Frontal cortex (tissue), 4 donors: ENCODE results near the gene DLGAP3. TPM values are rescaled to one million over a fixed set of nuclear protein-coding genes. Genes with fewer than 3 reads are reported as not detected.
"Not testable (repeated sequence)": the region's sequence is repeated elsewhere in the genome, so short reads cannot be mapped to it uniquely, and the experiment has no call there.

ENCODE experiments used
- DNase-seq, 2 donors: peaks; one replicate each; pipeline ENCODE4 v3.0.0; 2012; ENCODE audit warnings: low spot score in 2 of 2
- FAIRE-seq: peaks from 2 replicates; lab custom pipeline; 2012; peaks lifted over from hg19 to GRCh38; lab: Jason Lieb, UNC
- total RNA-seq: library from RNA; depleted of rRNA; stranded (reverse); fragments of >200 nt; gene quantifications from one replicate; pipeline ENCODE4 v1.2.3, GENCODE V29; 2014
- donor health status: control.
- donor health status: control.
- donor health status: control.

The DLGAP3 gene, protein sequence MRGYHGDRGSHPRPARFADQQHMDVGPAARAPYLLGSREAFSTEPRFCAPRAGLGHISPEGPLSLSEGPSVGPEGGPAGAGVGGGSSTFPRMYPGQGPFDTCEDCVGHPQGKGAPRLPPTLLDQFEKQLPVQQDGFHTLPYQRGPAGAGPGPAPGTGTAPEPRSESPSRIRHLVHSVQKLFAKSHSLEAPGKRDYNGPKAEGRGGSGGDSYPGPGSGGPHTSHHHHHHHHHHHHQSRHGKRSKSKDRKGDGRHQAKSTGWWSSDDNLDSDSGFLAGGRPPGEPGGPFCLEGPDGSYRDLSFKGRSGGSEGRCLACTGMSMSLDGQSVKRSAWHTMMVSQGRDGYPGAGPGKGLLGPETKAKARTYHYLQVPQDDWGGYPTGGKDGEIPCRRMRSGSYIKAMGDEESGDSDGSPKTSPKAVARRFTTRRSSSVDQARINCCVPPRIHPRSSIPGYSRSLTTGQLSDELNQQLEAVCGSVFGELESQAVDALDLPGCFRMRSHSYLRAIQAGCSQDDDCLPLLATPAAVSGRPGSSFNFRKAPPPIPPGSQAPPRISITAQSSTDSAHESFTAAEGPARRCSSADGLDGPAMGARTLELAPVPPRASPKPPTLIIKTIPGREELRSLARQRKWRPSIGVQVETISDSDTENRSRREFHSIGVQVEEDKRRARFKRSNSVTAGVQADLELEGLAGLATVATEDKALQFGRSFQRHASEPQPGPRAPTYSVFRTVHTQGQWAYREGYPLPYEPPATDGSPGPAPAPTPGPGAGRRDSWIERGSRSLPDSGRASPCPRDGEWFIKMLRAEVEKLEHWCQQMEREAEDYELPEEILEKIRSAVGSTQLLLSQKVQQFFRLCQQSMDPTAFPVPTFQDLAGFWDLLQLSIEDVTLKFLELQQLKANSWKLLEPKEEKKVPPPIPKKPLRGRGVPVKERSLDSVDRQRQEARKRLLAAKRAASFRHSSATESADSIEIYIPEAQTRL
- 3.3 TPM for total RNA-seq

- DNase-seq (peak in 1 of 2 donors; percentile 57), FAIRE-seq (no peak)
Measured at GRCh38 chr1:34929497-34929852, at the start of gene DLGAP3. TSS of gene DLGAP3 (minus strand) at chr1:34929650. CDS start at chr1:34905383, 24,267 bp downstream.

DNA sequence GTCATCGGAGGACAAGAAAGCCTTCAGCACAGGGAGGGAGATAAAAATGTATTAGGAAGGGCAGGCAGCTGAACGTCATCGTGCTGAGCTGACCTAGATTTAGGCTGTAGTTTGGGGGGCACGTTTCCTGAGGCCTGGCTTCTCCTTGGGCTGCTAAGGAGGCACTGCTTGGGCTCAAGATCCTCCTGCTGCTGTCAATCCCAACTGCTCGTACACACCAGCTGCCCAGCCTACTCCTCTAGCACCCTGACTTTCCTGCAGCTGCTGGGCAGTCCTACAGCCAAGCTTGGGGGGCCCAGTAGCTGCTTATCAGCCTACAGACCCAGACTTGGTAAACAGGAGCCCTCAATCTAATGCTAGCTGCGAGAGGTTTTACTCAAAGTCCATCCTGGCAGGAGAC lies 49.5 kb upstream of the DLGAP3 start:
- DNase-seq (no peak), FAIRE-seq (no peak)

DNA sequence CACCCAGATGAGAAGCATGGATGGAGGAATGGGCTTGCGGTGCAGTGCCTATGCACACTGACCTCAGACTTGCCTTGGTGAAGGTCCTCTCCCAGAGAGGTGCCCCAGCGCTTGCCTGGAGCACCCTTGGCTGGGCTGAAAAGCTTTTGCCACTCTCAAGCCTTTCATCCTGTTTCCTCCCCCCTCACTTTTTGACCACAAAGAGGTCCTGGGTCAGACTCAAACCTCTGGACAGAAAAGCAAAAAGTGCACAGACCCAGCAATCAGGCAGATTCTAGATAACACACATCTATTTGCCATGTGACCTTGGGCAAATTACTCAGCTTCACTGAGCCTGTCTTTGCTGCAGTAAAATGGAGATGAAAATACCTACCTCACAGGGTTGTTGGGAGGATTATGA lies 48.4 kb upstream of the DLGAP3 start:
- DNase-seq (no peak), FAIRE-seq (no peak)

DNA sequence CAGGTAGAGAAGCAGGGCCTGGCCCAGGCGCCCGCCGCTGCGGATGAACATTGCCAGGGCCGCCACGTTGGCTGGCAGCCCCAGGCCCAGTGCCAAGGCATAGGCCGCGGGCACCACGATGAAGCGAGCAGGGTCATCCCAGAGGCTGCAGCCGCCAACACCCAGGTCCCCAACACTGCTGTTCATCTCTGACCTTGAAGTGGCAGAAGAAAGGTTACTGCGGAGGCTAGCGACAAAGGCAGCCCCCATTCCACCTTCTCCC lies 47.7 kb upstream of the DLGAP3 start:
- FAIRE-seq (no peak), DNase-seq (no peak)

GRCh38 chr1:34976384-34977209 lies 47.1 kb upstream of the DLGAP3 start:
- FAIRE-seq (no peak), DNase-seq (no peak)

- no peak for FAIRE-seq
- no peak for DNase-seq
Measured at GRCh38 chr1:34975771-34976170, 46.3 kb upstream of the DLGAP3 start.

DNA sequence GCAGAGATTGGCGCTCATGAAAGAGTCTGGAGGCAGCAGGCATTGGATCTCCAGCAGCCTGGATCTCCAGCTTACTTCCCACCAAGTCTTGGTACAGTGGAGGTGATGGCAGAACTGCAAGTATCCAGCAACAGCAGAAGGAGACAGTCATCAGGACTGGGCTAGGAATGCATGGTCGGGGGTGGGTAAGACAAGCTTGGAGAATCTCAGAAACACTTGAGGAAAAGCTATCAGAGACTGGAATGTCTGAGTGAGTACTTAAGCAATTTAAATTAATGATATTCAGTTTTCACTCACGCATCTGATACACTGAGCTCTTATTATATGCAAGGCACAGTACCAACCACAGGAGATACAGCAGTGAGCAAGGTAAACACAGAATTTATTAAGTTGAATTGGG lies 45.9 kb upstream of the DLGAP3 start:
- DNase-seq (no peak), FAIRE-seq (no peak)

DNA sequence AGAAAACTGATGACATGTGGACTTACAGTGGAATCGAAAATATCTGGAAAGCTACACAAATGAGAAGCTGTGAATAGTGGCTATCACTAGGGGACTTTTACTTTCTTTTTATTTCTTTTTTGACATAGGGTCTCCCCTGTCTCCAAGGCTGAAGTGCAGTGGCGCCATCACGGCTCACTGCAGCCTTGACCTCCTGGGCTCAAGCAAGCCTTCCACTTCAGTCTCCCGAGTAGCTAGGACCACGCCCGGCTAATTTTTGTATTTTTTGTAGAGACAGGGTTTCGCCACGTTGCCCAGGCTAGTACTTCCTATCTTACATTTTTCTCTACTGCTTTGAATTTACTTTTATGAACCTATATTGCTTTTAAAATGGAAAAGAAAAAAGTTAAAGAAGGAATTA lies 45.2 kb upstream of the DLGAP3 start:
- FAIRE-seq: no peak
- no peak for DNase-seq

- FAIRE-seq (no peak), DNase-seq (no peak)
Measured at GRCh38 chr1:34973326-34973725, 43.9 kb upstream of the DLGAP3 start.

DNA sequence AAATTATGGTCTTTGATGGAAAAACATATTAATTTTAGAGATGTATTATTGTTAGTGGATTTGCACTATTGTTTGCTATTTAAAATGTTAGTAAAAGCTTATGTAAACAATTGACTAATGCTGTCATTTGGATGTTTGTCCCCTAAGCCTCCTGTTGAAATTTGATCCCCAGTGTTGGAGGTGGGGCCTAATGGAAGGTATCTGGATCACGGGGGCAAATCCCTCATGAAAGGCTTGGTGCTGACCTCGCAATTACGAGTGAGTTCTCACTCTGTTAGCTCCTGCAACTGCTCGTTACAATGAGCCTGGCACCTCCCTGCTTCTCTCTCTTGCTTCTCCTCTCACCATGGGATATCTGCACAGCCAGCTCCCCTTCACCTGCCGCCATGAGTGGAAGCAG lies 41.4 kb upstream of the DLGAP3 start:
- DNase-seq (no peak), FAIRE-seq (no peak)

DNA sequence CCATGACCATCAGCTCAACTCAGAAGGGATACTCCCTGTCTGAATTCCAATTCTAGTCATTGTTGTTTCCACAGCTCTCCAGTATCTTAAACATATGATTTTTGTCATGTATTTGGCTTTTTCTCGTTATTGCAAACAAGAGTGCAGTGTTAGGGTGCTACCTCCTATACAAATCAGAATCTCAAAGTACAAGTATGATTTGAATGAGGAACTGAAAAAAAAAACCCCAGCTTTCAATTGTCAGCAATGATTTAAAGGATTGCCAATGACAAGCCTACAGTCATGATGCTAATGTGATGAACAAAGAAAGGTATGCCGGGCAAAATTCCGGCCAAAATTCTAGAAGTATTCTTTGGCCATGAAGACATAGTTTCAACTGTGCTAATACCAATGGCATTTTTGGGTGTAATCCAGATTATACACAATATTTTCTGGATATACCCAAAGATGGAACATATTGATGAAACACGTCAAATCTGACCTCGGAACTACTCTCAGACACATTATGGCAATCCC lies 40.8 kb upstream of the DLGAP3 start:
- DNase-seq (no peak), FAIRE-seq (no peak)

GRCh38 chr1:34968297-34968696 lies 38.8 kb upstream of the DLGAP3 start:
- FAIRE-seq, DNase-seq: not testable (repeated sequence)

- not testable (repeated sequence) for DNase-seq, FAIRE-seq
Measured at GRCh38 chr1:34967672-34968071, 38.2 kb upstream of the DLGAP3 start.

GRCh38 chr1:34965597-34965996 lies 36.1 kb upstream of the DLGAP3 start:
- no peak for DNase-seq
- FAIRE-seq: no peak

GRCh38 chr1:34950428-34950827 lies 21.0 kb upstream of the DLGAP3 start:
- FAIRE-seq (no peak), DNase-seq (no peak)

- FAIRE-seq, DNase-seq: not testable (repeated sequence)
Measured at GRCh38 chr1:34948739-34949138, 19.3 kb upstream of the DLGAP3 start.

GRCh38 chr1:34947641-34948314 lies 18.3 kb upstream of the DLGAP3 start:
- not testable (repeated sequence) for DNase-seq, FAIRE-seq

DNA sequence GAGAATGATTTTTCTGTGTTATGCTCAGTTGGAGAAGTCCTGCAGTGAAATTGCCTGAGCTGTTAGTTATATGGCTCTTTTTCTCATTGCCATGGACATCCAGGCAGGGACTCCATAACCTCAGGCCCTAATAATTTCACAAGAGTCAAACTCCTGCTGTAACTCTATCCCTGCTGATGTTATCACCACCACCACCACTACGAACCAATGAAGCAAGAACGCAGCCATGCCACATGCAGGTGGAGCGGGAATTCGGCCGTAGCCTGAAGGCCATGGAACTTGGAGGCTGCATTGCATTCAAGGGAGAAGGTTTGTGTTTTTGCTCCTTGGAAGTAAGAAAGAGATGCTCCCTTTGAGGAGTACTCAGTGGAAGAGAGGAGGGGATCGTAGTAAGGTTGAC lies 16.8 kb upstream of the DLGAP3 start:
- DNase-seq (no peak), FAIRE-seq (no peak)

DNA sequence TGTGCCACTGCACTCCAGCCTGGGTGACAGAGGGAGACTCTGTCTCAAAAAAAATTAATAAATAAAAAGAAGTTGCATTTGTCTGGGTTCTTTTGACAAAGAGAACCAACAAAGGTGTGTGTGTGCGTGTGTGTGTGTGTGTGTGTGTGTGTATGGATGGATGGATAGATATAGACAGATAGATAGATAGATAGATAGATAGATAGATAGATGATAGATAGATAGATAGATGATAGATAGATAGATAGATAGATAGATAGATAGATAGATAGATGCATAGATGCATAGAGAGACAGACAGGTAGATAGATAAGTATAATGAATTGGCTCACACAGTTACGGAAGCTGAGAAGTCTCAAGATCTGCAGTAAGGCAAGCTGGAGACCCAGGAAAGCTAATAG lies 12.3 kb upstream of the DLGAP3 start:
- DNase-seq, FAIRE-seq: not testable (repeated sequence)
